Brain microvascular endothelial cell (primary cell): ENCODE data around the gene FGF18.
A peak's percentile ranks its signal among the peaks of the same experiment; 100 is the strongest.
"Not testable (repeated sequence)": the region's sequence is repeated elsewhere in the genome, so short reads cannot be mapped to it uniquely, and the experiment has no call there.

ENCODE experiments used
- DNase-seq: peaks from one replicate; pipeline ENCODE4 v3.0.0-alpha.2; 2020
- H3K27ac ChIP-seq: fragments of 250-450 bp; sonication (Bioruptor Pico); 2 replicates; pipeline ENCODE4 v1.5.1; 2020; ENCODE audit warnings: mild to moderate bottlenecking, moderate library complexity
- H3K27me3 ChIP-seq: fragments of 250-450 bp; sonication (Bioruptor Pico); replicated peaks from 2 replicates; pipeline ENCODE4 v1.5.1; 2020; ENCODE audit warnings: mild to moderate bottlenecking
- H3K36me3 ChIP-seq: fragments of 250-450 bp; sonication (Bioruptor Pico); replicated peaks from 2 replicates; pipeline ENCODE4 v1.5.1; 2020; ENCODE audit warnings: mild to moderate bottlenecking
- H3K4me3 ChIP-seq: 2 replicates; pipeline ENCODE4 v1.5.1; 2011; ENCODE audit warnings: low read depth, mild to moderate bottlenecking, control low read depth, low read length, moderate library complexity
- CTCF ChIP-seq: IDR thresholded peaks from 2 replicates; pipeline ENCODE4 v1.5.1; 2011; ENCODE audit warnings: low read depth, mild to moderate bottlenecking, moderate library complexity, low read length, control low read depth, inconsistent platforms; ENCODE audit errors: missing control alignments
- in situ Hi-C: cut with HindIII; loops from 2 replicates; pipeline ENCODE4 v1.10.0; 2017; ENCODE audit warnings: low sequenced_read_pairs, low pct_ligation_motif_present

FGF18 gene

DNA sequence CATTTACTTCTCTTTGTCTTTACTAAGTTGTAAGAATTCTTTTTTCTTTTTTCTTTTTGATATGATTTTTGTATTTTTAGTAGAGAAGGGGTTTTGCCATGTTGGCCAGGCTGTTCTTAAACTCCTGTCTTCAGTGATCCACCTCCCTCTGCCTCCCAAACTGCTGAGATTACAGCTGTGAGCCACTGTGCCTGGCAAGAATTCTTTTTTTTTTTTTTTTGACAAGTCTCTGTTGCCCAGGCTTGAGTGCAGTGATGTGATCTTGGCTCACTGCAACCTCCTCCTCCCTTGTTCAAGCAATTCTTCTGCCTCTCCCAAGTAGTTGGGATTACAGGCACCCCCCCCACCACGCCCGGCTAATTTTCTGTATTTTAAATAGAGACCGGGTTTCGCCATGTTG lies 21.8 kb upstream of the FGF18 start:
- H3K27me3 ChIP-seq = no peaks in the 10 kb centered on the region
- peaks cover 86% of the 10 kb centered on the region for H3K36me3 ChIP-seq
- in situ Hi-C loops = no loop called here

DNA sequence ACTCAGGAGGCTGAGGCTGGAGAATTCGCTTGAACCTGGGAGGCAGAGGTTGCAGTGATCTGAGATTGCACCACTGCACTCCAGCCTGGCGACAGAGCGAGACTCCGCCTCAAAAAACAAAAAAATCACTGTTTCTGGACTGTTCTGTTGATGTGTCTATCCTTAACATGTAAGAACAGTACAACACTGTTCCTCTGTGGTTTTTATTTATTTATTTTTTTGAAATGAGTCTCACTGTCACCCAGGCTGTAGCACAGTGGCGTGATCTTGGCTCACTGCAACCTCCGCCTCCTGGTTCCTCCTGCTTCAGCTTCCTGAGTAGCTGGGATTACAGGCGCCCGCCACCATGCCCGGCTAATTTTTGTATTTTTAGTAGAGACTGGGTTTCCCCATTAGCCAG lies 20.8 kb upstream of the FGF18 start:
- in situ Hi-C loops, H3K4me3 ChIP-seq, H3K27me3 ChIP-seq, H3K27ac ChIP-seq, DNase-seq: not testable (repeated sequence)
- peaks cover 76% of the 10 kb centered on the region for H3K36me3 ChIP-seq

More for the DNA sequence above, 21.8 kb upstream of the FGF18 start:
- Histone ChIP-seq H3K27ac (no peak overlapping the region), H3K4me3 (no peak overlapping the region)
- DNase-seq = no peak
- no peak for TF ChIP-seq CTCF

- no peak for TF ChIP-seq CTCF
- Histone ChIP-seq H3K4me3 (no peak overlapping the region), H3K27me3 (no peaks in the 10 kb centered on the region), H3K36me3 (peaks cover 66% of the 10 kb centered on the region), H3K27ac (no peak overlapping the region)
- in situ Hi-C loops = loop anchor here (25.0 kb wide), 2 partner anchors 237 to 462 kb away; no protein-coding TSS in a partner anchor
- no peak for DNase-seq
Observed at GRCh38 chr5:171400169-171400568, 19.3 kb upstream of the FGF18 start.

- no peak for TF ChIP-seq CTCF
- H3K27me3 ChIP-seq = no peaks in the 10 kb centered on the region
- no peak overlapping the region for H3K27ac ChIP-seq
- in situ Hi-C loops = loop anchor here (25.0 kb wide), 2 partner anchors 236 to 461 kb away; no protein-coding TSS in a partner anchor
- no peak for DNase-seq
- peaks cover 63% of the 10 kb centered on the region for H3K36me3 ChIP-seq
- H3K4me3 ChIP-seq = no peak overlapping the region
Observed at GRCh38 chr5:171401167-171401947, 18.1 kb upstream of the FGF18 start.

- H3K36me3 ChIP-seq = peaks cover 63% of the 10 kb centered on the region
- not testable (repeated sequence) for H3K4me3 ChIP-seq, DNase-seq, H3K27me3 ChIP-seq, H3K27ac ChIP-seq
- in situ Hi-C loops = loop anchor here (25.0 kb wide), 2 partner anchors 235 to 460 kb away; no protein-coding TSS in a partner anchor
Observed at GRCh38 chr5:171402751-171403150, 16.7 kb upstream of the FGF18 start.

DNA sequence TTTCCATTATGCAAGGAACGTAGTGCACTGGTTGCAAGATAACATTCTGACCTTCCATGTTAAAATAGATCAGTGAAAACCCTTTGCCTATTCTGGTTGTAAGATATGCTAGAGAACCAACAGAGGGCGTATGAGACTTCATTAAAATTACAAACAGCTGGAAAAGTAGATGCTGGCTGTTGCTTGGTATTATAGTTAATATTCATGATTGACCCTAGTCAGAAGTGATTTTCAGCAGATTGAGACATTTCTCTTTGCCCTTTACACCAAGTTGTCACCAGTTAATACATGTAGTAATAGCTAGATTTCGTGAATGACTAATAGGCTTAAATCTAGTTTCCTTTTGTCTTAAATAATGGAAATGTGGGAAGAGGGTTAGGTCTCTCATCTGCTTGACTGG lies 13.8 kb upstream of the FGF18 start:
- peaks cover 53% of the 10 kb centered on the region for H3K36me3 ChIP-seq
- in situ Hi-C loops = loop anchor here (25.0 kb wide), 2 partner anchors 232 to 457 kb away; no protein-coding TSS in a partner anchor
- no peak for DNase-seq
- H3K27ac ChIP-seq = no peak overlapping the region
- no peak overlapping the region for H3K4me3 ChIP-seq
- no peaks in the 10 kb centered on the region for H3K27me3 ChIP-seq
- peak; percentile 41 for TF ChIP-seq CTCF

GRCh38 chr5:171407234-171407633 lies 12.2 kb upstream of the FGF18 start:
- H3K36me3 ChIP-seq = peaks cover 55% of the 10 kb centered on the region
- no peak for TF ChIP-seq CTCF
- no peak overlapping the region for H3K27ac ChIP-seq
- in situ Hi-C loops = loop anchor here (25.0 kb wide), 2 partner anchors 230 to 455 kb away; no protein-coding TSS in a partner anchor
- DNase-seq = no peak
- H3K27me3 ChIP-seq = no peaks in the 10 kb centered on the region
- no peak overlapping the region for H3K4me3 ChIP-seq
